ENCODE measurements around the gene ZNF180.
"Not testable (repeated sequence)": the region's sequence is repeated elsewhere in the genome, so short reads cannot be mapped to it uniquely, and the experiment has no call there.

The ZNF180 gene

DNA sequence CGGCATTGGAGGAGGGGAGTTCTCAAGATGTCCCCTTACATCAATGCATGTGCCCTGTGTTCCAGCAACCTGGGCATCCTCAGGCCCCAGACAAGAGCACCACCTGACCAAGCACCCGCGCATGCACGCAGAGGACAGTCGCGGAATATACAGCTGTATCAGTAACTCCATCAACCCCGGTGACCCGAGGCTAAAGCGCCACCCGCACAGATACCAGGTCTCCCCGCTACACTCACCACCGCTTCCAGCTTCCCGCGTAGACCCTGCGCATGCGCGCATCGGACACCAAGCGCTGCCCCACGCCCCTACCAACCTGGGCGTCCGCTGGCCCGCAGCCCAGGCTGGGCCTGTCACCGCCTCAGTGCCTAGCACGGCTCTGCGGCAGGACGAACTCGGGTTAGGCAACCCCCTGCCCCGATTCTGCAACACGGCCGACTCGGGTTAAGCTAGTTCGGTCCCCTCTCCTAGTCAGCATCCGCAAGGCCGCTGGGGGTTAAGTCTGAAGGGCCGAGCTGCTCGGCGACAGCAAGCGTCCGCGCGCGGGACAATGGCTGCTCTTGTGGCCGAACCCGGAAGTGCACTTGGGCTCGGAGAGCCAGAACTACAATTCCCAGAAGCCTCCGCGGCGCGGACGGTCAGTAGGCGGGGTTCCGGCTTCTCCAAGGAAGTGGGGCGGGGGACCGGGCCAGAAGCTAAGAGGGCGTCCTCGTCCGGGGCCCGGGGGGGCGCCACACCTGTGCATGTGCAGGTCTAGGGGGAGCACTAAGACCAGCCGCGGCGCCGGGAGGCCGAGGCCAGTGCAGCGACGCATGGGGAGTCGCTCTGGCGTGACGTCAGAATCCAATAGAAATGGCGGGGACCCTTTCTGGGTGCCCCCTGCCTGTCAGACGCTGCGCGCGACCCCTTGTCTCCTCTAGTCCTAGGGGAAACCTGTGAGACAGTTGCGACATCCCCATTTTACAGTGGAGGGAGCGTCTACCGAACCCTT lies at the start of gene ZNF180:
ZNF180 (minus strand) TSS at position 561 of the 988 bp plus-strand sequence. CDS start 3,188 bp downstream, outside the sequence.
- DNase-seq = peak; percentile 100

DNA sequence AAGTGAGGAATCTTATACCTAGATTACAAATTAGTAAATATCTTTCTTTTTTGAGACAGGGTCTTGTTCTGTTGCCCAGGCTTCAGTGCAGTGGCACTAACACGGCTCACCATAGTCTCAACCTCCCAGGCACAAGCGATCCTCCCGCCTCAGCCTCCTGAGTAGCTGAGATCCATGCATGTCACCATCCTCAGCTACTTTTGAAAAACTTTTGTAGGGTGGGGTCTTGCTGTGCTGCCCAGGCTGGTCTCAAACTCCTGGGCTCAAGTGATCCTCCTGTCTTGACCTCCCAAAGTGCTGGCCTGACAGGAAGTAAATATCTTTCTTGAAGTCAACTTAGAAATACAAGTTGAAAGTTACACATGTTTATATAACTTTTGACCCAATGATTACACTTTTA lies 49.2 kb upstream of the ZNF180 start:
- no peak for DNase-seq

DNA sequence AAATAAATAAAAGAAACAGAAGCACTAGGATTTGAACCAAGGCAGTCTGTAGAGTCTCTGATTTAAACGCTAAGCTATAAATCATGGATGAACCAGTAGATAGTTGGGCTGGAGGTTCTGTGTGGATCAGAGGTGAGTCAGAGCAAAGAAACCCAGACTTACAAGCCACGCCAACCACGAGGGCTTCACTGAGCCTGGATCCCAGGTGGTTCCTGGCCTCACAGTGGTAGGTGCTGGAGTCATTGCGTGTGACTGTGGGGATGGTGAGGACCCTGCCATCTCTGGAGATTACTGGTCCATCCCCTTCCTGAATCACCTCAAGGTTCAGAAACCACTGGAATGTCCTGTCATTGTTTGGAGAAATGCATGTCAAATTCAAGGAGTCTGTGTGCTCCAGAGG lies 48.4 kb upstream of the ZNF180 start:
- no peak for DNase-seq

DNA sequence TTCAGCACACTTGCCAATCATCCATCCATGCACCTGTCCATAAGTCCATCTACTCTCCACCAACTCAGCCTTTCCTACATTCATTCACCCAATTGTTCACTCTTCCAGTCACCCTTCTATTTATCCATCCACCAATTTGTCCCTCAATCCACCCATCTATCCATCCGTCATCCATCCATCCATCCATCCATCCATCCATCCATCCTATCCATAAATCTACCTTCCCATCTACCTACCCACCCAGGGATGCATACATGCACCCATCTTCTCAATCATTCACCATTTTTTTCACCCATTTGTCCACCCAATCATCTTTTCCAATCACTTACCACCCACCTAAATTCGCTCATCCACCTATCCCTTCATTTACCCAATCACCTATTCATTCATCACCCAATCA lies 43.7 kb upstream of the ZNF180 start:
- DNase-seq = no peak

DNA sequence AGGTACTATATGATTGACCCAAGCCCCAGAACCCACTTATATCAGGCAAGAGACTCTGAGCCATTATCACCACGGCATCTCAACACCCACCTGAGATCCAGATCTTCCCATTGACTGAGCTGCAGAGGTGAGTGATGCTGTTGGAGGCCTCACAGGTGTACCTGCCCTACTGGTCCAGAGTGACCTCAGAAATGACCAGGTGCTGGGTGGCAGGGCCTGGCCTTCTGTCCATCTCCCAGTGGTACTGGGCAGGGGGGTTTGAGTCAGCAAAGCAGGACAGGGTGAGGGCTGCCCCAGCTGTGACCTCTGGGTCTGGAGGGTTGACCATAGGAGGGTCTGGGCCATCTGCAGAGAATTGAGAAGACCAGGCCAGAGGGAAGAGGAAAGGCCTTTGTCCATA lies 42.3 kb upstream of the ZNF180 start:
- DNase-seq = no peak

DNA sequence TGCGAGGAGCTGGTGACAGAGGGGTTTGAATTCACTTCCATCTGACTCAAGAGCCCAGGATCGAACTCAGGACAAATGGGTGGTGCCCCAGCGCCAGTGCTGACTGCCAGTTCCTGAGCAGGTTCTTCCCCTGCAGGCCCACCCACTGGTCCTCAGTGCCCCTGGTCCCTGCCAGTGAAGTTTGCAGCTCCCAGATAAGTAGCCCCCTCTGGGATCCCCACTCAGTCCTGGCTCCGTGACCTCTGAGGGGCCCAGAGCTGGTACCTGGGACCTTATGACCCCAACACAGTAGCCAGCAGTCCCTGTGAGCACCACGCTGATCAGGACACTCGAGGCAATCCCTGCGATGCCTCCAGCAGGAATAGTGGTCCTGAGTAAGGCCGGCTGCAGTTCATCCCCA lies 40.4 kb upstream of the ZNF180 start:
- DNase-seq = no peak

DNA sequence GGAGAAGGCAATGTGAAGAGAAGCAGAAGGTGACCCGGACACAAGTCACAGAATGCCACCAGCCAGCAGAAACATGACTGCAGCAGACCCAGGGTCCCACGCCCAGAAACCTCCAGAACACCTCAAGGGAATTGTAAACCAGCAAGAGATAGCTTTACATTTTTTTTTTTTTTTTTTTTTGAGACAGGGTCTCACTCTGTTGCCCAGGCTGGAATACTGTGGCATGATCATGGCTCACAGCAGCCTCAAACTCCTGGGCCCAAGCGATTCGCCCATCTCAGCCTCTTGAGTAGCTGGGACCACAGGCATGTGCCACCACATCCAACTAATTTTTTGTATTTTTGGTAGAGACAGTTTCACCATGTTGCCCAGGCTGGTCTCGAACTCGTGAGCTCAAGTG lies 39.7 kb upstream of the ZNF180 start:
- DNase-seq = no peak

DNA sequence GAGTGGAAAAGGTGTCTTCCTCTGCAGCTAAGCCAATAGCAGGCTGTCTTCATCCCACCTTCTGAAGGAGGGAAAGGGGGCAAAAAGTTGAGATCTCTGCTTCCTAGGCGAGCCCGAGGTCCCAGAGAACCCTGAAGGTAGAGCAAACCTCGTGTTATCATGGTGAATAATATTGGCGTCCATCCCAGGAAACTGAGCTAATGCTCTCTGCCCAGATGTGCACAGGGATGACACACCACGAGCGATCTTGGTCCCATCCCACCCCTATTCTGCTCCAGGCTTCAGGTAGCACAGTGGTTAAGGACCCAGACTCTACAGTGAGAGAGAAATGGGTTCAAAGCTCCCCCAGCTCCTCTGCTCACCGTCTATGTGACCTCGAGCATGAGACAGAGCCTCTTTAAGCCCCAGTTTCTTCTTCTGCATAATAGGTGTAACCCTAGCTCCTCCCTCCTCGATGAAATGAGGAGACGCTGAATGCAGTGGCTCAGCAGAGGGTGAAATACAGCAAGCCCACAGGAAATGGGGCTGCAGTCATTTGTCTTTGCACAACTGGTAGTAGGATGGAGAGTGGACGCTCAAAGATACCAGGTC lies 39.0 kb upstream of the ZNF180 start:
- DNase-seq = no peak

DNA sequence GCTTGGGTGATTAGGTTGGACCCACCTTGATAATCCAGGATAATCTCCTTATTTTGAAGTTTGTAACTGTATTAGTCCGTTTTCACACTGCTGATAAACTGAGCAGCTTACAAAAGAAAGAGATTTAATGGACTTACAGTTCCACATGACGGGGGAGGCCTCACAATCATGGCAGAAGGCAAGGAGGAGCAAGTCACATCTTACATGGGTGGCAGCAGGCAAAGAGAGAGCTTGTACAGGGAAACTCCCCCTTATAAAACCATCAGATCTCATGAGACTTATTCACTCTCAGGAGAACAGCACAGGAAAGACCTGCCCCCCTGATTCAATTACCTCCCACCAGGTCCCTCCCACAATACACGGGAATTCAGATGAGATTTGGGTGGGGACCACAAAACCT lies 35.0 kb upstream of the ZNF180 start:
- not testable (repeated sequence) for DNase-seq

DNA sequence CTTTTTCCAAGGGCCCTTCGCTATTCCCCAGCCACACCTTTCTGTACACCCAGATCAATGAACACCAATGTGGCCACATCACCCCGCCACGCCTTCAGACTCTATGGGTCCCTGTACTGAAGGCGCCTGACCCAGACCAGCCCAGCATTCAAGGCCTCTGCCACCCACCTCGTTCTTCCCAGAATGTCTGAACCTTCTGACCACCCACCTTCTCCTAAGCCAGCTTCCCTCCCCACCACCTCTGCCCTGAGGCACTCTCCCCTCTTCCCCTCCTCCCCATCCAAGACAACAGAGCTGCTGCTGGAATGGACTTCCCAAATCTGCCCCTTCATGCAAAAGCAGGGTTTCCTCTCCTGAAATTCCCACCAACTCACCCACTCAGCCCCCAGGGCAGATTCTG lies 32.5 kb upstream of the ZNF180 start:
- no peak for DNase-seq

DNA sequence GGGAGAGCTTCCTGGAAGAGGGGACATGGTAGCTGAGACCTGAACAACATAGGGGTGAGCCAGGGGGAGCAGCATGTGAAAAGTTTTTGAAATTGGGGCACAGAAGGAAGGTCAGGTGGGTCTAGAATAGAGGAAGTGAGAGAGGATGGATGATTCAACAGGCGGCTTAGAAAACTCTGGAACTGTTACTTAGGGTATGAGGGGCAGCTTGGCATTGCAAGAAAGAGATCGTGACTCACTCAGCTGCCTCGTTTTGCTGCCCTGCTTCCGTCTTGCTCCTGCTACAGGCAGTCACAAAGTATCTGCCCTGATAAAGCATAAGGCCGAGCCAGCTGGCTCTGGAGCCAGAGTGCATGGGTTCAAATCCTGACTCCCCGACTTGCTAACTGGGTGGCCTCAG lies 30.5 kb upstream of the ZNF180 start:
- DNase-seq = no peak

DNA sequence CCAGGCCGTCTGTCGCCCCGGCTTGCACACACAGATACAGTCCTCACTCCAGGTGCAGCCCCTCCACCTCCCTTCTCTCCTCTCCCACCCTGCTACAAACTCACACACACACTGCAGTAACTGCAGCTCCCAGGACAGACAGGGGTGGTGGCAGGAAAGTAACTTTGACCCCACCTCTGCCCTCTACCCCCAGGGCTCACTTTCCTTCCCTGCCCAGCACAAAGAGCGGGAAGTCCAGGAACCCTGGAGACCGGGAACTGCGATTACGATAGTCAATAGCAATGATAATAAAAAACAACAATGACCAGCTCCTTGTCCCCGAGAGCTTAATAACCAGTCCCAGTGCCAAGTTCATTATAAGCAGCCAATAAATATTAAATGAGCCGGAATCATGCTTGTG lies 29.2 kb upstream of the ZNF180 start, which contains the start of gene CEACAM20:
CEACAM20 (minus strand) TSS at position 140 of the 400 bp plus-strand sequence. CDS start 166 bp downstream, outside the sequence.
- DNase-seq = no peak

DNA sequence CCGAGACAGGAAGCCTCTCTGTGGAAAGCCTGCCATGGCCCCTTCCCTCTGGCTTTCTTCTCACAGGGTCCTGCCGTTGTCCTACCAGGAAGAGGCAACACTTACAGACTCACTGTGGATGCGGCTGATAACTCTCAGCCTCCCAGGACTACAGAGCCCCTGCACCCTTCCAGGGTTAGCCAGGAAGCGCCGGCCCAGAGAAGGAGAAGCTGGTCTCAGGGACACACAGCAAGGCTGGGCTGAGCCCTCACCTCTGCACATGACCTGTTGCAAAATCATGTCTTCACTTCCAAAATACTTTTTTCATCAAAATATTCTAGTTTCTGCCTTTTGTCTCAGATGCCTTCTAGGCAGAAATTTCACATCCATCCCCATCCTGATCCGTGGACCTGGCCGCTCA lies 27.2 kb upstream of the ZNF180 start:
- DNase-seq = no peak

DNA sequence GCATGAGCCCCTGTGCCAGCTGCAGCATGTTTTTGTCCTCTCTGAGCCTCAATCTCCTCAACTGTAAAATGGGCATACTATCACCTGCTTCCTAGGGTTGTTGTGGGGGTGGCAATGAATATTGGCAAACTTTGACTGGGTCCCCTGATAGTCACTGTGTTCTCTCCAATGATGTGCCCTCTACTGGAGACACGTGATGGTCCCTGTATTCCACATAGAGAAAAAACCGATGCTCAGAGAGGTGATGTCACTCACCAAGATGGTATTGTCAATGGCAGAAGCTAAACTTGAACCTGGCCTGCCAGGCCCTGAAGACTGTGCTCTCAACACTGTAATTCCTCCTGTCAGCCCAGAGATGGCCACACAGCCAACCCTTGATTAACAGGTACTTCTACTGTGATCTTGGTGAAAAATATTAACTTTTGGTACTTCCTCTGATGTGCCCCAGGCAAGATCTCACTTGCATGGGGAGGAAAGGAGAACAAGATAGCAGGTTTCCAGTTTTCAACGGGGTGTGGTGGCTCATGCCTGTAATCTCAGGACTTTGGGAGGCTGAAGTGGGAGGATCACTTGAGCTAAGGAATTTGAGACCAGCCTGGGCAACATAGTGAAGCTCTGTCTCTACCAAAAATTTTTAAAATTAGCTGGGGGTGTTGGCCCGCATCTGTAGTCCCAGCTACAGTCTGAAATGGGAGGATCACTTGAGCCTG lies 25.6 kb upstream of the ZNF180 start:
- DNase-seq = no peak

DNA sequence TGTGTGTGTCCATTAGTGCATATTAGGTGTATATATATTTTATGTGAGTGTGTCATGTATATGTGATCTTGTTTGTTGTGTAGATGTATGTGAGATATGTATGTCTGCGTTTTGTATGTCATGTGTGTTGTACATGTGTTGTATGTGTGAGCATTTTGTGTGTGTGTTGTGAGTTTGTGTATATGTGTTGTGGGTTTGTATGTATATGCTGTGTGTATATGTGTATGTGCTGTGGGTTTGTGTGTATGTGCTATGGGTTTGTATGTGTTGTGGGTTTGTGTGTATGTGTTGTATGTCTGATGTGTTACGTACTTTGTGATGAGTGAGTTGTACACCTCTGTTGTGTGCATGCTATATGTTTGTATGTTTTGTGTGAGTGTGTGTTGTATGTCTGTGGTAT lies 21.0 kb upstream of the ZNF180 start:
- no peak for DNase-seq

DNA sequence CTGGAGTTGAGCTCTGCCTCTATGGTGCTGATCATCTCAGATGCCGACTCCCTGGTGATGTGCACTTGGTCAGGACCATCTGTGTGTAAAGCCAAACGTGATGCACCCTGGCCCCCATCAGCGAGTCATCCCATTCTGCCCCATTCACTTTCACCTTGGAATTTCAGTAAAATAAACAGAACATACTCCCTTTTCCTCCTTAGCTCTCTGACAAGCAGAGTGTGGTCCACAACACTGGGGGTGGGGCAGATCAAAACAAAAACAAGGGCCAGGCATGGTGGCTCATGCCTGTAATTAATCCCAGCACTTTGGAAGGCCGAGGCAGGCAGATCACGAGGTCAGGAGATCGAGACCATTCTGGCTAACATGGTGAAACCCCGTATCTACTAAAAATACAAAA lies 16.8 kb upstream of the ZNF180 start:
- DNase-seq = no peak

DNA sequence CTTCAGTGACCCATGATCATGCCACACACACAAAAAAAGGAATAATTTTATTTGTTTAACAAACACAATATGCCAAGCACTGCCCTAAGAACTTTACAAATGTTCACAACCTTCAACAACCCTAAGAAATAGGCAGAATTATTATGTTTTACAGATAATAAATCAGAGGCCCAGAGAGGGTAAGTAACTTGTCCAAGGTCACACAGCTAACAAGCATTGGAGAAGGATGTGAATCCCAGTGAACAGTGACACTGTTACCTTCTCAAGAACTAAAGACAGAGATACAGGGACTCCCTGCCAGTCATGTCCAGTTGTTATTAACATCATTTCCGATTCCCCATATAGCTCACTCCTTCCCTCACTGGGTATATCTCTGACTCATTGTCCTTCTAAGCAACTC lies 15.6 kb upstream of the ZNF180 start:
- DNase-seq = no peak

DNA sequence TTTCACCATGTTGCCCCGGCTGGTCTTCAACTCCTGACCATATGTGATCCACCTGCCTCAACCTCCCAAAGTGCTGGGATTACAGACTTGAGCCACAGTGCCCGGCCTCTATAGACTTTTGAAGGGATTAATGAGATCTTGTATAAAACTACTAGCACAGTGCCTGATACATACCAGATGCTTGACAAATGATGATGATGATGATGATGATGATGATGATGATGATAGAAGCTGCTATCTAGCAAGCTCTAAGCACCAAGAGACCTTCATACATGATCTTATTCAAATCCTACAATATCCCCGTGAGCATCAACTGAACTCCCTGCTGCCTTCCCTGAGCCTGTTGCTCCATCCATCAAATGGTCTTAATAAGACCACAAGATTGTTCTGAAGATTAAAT lies 14.7 kb upstream of the ZNF180 start:
- DNase-seq = no peak

DNA sequence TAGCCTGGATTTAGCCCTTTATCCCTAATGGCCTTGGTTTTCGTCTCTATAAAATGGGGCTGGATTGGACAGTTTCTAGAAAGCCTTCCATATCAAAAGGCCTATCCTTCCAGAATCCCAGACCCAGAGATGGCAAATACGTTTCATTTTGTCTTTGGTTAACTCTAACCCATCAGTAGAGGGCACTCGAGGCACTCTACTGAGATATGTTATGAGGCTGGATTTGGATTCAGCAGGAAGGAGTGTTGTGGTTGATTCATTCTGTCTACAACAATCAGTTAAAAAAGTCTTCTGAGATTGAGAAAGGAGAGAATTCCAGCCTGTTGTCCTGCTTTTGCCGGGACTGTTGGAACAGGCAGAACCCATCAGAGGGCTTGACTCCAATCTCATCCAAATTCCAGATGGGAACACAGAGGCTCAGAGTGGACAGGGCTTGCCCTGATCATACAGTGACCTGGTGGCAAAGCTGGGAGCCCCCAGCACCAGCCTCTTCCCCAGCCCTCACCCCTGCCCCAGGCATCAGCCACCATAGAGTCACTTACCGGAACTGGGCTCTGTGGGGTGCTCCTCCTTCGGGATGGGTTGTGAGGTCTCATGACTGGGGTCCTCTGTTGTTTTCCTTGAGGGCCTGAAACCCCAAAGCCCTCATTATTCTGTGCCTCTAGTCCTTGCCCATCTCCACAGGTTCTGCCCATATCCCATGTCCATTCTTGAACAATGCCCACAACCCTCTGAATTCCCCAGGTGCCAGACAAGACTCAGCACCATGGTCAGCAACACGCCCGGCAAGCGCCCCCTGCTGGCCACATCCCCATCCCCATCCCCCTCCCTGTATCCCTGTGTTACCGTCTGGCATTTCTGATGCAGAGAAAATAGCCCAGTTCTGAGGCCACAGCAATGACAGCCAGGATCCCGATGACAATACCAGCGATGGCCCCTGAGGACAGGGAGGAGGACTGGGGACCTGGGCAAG lies 12.3 kb upstream of the ZNF180 start:
- DNase-seq = no peak

DNA sequence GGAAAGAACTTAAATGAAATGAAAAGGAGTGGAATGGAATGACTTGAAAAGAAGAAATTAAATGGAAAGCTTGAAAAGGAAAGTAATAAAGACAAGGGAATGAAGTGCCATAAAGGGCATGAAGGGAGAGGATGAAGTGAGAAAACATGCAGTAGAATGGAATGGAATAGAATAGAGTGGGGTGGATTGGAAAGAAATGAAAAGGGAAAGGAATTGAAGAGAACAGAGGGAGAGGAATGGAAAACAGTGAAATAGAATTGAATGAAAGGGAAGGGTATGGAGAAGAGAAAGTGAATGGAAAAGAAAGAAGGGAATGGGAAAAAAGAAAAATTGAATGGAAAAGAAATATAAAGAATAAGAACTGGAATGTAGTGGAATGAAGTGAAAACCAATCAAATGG lies 9.2 kb upstream of the ZNF180 start:
- DNase-seq = no peak

DNA sequence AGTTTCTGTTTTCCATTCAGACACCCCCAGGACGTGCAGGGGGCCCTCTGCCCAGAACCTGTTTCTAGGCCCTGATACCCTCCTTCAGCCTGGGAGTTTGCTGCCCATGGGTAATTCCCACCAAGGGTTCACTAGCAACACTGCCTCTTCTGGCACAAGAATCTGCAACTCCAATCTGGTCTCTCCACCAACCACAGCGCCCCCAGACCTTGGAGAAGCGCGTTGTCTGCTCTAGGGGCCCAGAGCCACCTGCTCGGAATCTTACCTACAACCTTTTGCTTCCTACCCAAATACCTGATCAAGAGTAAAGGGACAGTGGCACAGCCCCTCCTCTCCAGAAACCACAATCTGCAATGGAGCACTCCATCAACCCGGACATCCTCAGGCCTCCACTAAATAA lies 763 bp downstream of the ZNF180 start:
- no peak for DNase-seq

DNA sequence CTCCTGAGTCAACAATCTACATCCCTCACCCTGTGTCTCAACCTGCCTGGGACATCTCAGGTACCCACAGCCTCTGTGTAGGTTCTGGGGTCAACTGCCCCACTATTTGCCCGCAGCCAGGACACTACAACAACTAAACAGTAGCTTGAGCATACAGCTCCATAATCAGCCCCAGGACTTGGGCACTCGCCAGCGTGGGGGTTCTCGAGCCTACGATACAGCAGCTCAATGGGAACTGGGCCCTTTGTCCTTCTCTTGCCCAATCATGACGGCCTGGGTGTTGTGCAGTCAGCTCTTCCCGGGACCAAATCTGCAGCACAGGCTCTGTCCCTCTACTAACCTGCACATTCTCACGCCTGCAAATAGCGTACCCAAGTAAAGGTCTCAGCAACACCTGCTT lies 1.3 kb downstream of the ZNF180 start:
- no peak for DNase-seq
